Measurements from ENCODE around the gene PYURF.
"Not testable (repeated sequence)": the region's sequence is repeated elsewhere in the genome, so short reads cannot be mapped to it uniquely, and the experiment has no call there.

Gene PYURF, protein sequence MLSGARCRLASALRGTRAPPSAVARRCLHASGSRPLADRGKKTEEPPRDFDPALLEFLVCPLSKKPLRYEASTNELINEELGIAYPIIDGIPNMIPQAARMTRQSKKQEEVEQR

DNA sequence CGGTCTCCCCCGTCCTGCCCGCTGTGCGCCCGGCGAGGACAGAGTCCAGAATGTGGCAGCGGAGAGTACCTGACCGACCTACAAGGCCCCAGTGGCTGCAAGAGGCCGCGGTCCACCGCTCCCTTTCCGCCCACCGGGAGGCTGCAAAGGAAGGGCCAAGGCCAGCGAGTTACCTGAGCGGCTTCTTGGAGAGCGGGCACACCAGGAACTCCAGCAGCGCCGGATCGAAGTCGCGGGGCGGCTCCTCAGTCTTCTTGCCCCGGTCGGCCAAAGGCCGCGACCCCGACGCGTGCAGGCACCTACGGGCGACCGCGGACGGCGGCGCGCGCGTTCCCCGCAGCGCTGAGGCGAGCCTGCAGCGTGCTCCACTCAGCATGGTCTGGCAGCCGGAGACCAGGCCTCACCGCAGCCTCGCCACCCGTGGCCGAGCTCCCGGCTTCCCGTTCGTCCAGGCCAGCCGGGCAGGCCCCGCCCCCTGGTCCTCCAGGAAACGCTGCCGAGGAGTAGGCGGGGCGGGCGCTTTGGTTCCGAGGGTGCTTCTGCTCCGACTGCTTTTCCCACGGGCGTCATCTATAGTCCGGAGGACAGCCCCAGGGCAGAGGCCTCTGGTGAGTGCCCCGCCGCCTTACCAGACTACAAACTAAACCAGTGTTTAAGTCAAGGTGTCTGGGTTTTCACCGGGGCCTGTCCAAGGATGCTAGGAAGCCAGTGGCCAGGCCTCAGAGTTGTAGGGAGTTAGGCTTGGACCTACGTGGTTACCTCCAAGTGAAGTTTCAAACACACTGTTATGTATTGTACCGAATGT, at the start of gene PYURF:
TSS of gene PYURF (minus strand) at position 452 of the 805 bp plus-strand sequence. CDS start at position 376, 76 bp downstream.
- DNase-seq (ENCODE audit: extremely low read depth, low read depth), result peak; percentile 84
- TF ChIP-seq, protein P1, sequence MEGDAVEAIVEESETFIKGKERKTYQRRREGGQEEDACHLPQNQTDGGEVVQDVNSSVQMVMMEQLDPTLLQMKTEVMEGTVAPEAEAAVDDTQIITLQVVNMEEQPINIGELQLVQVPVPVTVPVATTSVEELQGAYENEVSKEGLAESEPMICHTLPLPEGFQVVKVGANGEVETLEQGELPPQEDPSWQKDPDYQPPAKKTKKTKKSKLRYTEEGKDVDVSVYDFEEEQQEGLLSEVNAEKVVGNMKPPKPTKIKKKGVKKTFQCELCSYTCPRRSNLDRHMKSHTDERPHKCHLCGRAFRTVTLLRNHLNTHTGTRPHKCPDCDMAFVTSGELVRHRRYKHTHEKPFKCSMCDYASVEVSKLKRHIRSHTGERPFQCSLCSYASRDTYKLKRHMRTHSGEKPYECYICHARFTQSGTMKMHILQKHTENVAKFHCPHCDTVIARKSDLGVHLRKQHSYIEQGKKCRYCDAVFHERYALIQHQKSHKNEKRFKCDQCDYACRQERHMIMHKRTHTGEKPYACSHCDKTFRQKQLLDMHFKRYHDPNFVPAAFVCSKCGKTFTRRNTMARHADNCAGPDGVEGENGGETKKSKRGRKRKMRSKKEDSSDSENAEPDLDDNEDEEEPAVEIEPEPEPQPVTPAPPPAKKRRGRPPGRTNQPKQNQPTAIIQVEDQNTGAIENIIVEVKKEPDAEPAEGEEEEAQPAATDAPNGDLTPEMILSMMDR (IDR thresholded peaks at IDR 0.05; ENCODE audit: low read depth, low read length), result no peak

DNA sequence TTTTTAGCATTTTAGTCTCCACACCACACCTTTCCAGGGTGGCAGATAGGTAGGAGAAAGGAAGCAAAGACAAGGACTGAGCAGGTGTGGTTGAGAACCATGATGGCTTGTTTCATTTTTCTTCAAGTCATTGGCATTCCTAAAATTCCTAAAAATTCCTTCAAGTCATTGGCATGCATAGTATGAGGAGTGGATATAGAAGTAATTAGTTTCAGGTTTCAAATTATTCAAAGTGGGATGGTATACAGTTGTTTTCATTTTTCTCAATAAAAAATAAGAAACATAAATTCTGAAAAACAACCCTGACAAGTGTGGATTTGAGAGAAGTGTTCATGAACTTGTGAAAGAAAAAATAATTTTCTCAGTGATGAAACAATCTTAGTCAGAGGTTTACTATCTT, 46.4 kb upstream of the PYURF start:
- TF ChIP-seq, protein P1 (IDR thresholded peaks at IDR 0.05; ENCODE audit: low read depth, low read length), result no peak
- no peak for DNase-seq (ENCODE audit: extremely low read depth, low read depth)

DNA sequence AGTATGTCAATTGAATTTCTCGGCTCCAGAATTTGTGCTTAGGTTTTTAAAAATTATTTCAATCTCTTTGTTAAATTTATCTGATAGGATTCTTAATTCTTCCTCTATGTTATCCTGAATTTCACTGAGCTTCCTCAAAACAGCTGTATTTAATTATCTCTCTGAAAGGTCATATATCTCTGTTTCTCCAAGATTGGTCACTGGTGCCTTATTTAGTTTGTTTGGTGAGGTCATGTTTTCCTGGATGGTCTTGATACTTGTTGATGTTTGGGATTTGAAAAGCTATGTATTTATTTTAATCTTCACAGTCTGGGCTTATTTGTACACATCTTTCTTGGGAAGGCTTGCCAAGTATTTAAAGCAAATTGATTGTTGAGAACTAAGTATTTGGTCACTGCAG, 44.0 kb upstream of the PYURF start:
- TF ChIP-seq, protein P1 (IDR thresholded peaks at IDR 0.05; ENCODE audit: low read depth, low read length), result no peak
- no peak for DNase-seq (ENCODE audit: extremely low read depth, low read depth)

DNA sequence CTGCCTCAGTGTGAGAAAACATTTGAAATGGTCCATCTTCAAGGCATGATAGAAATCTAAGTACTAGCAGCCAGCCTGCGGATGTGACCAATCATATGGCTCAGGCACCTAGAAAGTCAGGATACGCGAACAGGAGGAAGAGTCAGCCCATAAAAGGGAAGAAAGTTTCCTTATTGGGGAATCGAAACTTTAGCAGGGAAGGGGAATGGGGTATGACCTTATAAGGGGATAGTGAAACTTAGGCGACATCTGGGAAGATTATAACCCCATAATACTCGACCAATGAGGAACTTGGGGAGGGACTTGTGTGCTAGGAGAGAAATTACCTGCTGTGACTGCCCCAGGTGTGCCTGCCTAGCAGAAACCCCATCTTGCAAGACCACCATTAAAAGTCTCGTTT, 26.2 kb upstream of the PYURF start:
- TF ChIP-seq, protein P1 (IDR thresholded peaks at IDR 0.05; ENCODE audit: low read depth, low read length), result no peak
- no peak for DNase-seq (ENCODE audit: extremely low read depth, low read depth)

DNA sequence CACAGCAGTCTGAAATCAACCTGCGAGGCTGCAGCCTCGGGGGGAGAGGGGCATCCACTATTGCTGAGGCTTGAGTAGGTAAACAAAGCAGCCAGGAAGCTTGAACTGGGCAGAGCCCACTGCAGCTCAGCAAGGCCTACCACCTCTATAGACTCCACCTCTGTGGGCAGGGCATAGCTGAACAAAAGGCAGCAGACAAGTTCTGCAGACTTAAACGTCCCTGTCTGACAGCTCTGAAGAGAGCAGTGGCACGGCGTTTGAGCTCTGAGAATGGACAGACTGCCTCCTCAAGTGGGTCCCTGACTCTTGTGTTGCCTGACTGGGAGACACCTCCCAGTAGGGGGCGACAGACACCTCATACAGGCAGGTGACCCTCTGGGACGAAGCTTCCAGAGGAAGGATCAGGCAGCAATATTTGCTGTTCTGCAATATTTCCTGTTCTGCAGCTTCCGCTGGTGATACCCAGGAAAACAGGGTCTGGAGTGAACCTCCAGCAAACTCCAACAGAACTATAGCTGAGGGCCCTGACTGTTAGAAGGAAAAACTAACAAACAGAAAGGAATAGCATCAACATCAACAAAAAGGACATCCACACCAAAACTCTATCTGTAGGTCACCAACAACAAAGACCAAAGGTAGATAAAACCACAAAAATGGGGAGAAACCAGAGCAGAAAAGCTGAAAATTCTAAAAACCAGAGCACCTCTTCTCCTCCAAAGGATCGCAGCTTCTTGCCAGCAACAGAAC, 15.9 kb upstream of the PYURF start:
- TF ChIP-seq, protein P1 (IDR thresholded peaks at IDR 0.05; ENCODE audit: low read depth, low read length), result peak; percentile 51
- not testable (repeated sequence) for DNase-seq (ENCODE audit: extremely low read depth, low read depth)

- DNase-seq (ENCODE audit: extremely low read depth, low read depth), result no peak
- TF ChIP-seq, protein P1 (IDR thresholded peaks at IDR 0.05; ENCODE audit: low read depth, low read length), result no peak
These were observed 14.1 kb upstream of the PYURF start for GRCh38 chr4:88537709-88538108.

Measured in AG09319 (cell line).